GM21825 (cell line): ENCODE measurements around the gene ZBTB32.

ENCODE experiments used
- ATAC-seq: cut with Tn5 transposase; IDR thresholded peaks from one replicate; pipeline ENCODE4 v1.9.1; 2021; ENCODE audit warnings: mild to moderate bottlenecking, moderate library complexity; ENCODE audit not compliant: unreplicated experiment

ZBTB32 gene

GRCh38 chr19:35695895-35696422, 8.4 kb upstream of the ZBTB32 start:
- no peak for ATAC-seq

- ATAC-seq = no peak
Measured at GRCh38 chr19:35696835-35697234, 7.5 kb upstream of the ZBTB32 start.

GRCh38 chr19:35702223-35703012, 1.9 kb upstream of the ZBTB32 start:
- ATAC-seq = peak; percentile 88

- ATAC-seq = no peak
Measured at GRCh38 chr19:35703343-35703742, 1.0 kb upstream of the ZBTB32 start.

GRCh38 chr19:35708391-35708790, 4.0 kb downstream of the ZBTB32 start:
- ATAC-seq = no peak

GRCh38 chr19:35710784-35711723, 6.7 kb downstream of the ZBTB32 start:
- ATAC-seq = no peak

- ATAC-seq = no peak
Measured at GRCh38 chr19:35712567-35713505, 8.5 kb downstream of the ZBTB32 start.

- ATAC-seq = no peak
Measured at GRCh38 chr19:35713506-35713850, 9.1 kb downstream of the ZBTB32 start.

GRCh38 chr19:35713904-35714495, 9.6 kb downstream of the ZBTB32 start:
- ATAC-seq = no peak

- no peak for ATAC-seq
Measured at GRCh38 chr19:35714601-35715354, 10.4 kb downstream of the ZBTB32 start.

- no peak for ATAC-seq
Measured at GRCh38 chr19:35715355-35715809, 11.0 kb downstream of the ZBTB32 start.

- ATAC-seq = no peak
Measured at GRCh38 chr19:35715981-35716800, 11.8 kb downstream of the ZBTB32 start.

GRCh38 chr19:35716801-35717664, 12.7 kb downstream of the ZBTB32 start:
- ATAC-seq = peak; percentile 48

GRCh38 chr19:35717665-35718344, 13.4 kb downstream of the ZBTB32 start, which contains the start of gene KMT2B:
Gene KMT2B (plus strand): TSS chr19:35718003. CDS start chr19:35718019, 16 bp downstream.
- ATAC-seq = no peak

- ATAC-seq = peak; percentile 4
Measured at GRCh38 chr19:35718345-35719041, 14.1 kb downstream of the ZBTB32 start.
